CD4-positive, alpha-beta T cell treated with Interleukin-6 at 100 ng/mL for 8 hours (primary cell): ENCODE results near the gene C7.
"Not testable (repeated sequence)": the region's sequence is repeated elsewhere in the genome, so short reads cannot be mapped to it uniquely, and the experiment has no call there.

Experiments
- DNase-seq: peaks from one replicate; pipeline ENCODE4 v3.0.0-alpha.2; 2020; ENCODE audit warnings: mixed read lengths, low spot score

Gene C7

DNA sequence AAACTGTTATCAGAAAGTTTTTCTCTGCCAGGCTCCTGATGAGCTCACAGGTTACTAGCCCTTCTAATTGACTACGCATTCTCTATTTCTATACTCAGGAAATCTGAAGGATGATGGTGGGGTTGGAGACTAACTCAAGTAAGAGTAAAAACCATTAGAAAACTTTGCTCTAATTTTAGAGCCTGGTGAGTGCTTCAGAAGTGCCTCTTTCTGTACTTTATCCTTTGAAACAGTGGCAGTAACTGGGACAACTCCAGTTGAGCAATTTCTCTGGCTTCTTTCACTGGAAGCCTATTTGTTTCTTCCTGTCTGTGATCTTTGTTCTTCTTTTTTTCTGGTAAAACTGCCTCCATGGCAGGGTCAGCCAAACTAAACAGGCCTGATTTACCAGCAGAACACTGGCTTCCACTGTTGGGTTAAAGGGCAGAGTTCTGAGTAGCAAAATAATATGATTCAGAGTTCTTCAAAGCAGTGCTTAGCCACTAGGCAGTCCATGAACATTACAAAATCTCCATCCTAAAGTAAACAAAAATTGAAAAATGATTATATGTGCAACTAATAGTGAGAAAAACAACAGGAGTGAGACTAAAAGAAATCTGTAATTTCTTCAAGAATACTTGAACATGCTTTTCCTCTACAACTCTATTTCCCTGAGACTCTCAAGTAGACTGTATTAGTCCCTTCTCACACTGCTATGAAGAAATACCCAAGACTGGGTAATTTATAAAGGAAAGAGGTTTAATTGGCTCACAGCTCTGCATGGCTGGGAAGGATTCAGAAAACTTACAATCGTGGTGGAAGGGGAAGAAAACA lies 82.1 kb downstream of the C7 start:
- no peak for DNase-seq

DNA sequence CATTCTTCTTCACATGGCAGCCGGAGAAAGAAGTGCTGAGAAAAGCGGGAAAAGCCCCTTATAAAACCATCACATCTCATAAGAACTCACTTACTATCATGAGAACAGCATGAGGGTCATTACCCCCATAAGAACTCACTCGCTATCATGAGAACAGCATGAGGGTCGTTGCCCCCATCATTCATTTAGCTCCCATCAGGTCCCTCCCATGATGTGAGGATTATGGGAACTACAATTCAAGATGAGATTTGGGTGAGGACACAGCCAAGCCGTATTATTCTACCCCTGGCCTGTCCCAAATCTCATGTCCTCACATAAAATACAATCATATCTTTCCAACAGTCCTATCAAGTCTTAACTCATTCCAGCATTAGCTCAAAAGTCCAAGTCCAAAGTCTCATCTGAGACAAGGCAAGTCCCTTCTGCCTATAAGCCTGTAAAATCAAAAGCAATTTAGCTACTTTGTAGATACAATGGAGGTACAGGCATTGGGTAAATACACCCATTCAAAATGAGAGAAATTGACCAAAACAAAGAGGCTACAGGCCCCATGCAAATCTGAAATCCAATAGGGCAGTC lies 82.8 kb downstream of the C7 start:
- no peak for DNase-seq

DNA sequence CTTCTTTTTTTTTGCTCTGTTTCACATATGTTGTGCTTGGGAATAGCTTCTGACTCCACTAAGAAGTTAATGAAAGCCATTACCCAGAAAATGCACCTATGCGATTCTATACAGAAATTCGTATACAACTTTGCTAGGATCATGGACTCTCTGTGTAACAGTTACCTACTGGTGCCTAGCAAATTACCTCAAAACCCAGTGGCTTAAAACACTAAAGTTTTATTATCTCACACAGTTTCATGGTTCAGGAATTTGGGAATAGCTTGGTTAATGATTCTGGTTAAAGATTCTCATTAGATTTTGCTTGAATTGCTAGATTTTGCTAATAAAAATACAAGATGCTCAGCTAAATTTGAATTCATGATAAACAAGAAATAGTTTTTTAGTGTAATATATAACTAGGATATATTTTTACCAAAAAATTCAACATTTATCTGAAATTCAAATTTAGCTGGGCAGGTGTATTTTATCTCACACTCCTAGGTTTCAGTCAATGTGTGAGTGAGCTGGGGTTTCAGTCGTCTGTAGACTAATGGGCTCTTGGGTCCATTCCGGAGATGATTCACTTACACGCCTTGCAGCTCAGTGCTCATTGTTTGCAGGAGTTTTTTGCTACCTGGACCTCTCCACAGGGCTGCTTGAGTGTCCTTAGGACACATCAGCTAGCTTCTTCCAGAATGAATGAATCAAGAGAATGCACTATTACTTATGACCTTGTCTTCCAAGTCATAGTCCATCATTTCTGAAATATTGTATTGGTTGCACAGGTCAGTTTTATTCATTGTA lies 86.7 kb downstream of the C7 start:
- DNase-seq, result no peak

DNA sequence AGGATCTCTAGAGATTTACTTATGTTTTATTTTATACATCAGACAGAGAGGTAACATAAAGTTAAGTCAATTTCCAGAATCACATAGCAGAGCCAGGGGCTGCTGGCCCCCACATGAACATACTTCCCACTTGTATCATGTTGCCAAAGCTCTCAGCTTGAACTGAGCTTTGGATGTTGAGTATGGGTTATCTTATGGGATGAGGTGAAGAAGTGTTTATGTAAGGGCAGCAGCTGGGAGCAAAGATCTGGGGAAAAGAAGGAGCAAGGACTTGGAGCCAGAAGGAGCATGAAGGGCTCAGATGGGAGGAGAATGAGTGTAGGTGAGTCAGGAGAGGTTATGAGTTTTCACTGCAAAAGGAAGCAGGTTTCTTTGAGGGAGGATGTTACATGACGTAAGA lies 89.8 kb downstream of the C7 start:
- DNase-seq, result no peak

DNA sequence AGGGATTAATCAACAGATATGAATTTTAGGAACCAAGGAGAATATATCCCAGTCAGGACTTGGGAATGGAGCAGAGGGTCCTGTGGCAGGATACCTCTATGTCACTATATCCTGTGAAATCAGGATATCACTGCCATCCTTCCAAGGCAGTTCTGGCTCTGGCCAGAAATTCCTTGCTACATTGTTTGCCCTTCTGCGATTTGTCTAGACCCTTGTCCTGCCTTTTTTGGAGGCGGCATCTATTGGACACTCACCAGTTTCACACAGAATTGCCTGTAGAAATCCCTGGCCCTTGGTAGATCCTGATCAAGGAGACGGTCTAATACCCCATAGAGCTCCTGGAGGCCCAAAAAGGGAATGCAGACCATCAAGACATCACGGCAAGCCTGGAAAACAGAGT lies 90.7 kb downstream of the C7 start:
- DNase-seq, result no peak

DNA sequence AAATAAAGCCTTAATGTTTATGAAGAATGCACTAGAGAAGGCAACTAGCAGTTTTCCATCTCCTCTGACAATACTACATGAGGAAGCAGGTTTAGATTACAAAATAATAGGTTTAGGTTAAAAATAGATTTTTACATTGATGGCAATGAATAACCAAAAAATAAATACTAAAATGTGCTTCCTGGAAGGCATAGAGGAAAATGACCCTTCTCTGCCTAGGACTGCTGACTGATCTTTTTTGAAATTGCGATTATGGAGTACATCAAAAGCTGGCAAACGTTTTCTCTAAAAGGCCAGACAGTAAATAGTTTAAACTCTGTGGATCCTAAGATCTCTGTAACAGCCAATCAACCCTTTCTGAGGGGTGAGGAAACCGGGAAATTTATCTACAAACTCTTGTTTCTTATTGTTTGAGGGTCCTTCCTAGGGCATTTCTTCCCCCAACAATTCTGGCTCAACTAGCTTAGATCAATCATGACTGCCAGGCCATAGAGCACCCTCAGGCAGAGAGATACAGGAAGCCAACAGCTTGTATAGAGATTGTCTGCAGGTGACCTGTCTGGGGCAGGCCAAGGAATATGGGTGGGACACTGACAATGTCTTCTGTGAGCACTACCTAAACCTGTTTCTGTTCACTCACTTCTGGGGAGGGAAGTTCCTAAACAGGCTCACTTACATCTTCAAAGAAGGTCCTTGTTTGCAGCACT lies 94.5 kb downstream of the C7 start:
- DNase-seq, result no peak

DNA sequence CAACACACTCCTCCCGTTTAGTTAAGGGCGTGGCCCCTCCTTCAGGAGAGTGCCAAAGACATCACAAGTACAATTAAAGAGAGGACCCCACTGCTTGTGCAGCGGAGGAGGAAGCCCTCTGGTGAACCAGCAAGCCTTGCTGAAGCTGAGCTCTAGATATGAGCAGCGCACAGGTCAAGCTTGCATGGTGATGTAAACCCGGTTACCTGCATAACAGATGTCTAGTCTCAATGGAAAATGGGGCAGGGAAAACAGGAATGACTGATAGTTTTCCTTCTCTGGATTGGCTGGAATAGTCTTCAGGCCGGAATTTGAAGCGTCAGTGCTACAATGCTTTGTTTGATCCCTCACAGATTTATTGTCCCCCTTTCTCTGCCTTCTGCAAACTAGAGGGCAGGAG lies 95.6 kb downstream of the C7 start:
- DNase-seq, result no peak

DNA sequence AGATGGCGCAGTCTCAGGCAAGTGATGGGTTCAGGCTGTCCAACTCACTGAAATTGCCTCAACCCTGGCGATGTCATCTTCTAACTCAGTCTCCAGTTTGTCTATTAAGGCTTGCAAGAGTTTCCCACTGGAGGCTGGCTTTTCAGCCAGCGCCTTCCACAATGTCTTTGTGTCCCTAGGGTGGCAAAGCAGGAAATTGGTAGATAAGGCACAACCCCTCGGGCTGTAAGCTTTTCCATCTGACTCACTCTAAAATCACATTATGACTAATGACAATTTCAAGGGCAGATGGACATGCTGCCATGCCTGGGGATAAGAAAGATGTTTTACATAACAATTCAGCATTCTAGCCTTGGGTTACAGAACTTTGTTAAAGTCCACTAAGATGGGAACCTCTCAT lies 99.9 kb downstream of the C7 start:
- no peak for DNase-seq

DNA sequence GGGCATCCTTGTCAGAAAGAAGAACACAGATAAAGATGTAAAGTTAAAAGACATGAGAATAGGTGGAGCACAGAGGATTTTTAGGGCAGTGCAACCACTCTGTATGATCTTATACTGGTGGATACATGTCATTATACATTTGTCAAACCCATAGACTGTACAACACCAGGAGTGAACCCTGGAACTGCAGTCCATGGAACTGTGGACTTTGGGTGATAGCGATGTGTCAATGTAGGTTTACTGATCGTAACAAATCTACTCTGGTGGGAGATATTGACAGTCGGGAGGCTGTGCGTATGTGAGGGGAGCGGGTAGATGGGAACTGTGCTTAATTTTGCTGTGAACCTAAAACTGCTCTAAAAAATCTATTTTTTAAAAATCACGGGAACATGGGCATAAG lies 101.3 kb downstream of the C7 start:
- no peak for DNase-seq

DNA sequence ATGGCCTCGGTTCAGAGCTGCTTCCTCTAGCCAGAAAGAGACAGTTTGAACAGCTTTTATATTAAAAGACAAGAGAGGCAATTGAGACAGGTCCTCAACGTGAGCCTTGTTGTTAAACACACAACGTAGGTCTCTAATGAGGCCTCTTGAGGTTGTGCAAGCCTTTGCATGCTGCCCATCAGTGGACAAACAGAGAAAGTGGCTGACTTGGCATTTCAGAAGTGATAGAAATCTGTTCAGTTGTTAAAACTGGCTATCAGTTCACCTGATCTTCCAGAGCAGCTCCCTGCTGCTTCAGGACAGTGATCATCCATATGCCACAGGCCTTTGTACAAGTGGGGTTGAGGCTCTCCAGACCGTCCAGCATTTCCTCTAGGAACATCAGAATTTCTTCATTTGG lies 103.0 kb downstream of the C7 start:
- DNase-seq, result no peak

DNA sequence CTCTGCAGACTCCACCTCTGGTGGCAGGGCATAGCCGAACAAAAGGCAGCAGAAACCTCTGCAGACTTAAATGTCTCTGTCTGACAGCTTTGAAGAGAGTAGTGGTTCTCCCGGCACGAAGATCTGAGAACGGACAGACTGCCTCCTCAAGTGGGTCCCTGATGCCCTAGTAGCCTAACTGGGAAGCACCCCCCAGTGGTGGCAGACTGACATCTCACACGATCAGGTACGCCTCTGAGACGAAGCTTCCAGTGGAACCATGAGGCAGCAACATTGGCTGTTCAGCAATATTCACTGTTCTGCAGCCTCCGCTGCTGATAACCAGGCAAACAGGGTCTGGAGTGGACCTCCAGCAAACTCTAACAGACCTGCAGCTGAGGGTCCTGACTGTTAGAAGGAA lies 113.3 kb downstream of the C7 start:
- not testable (repeated sequence) for DNase-seq
